Measurements from ENCODE around the gene AKIRIN1. TPM values are rescaled to one million over a fixed set of nuclear protein-coding genes. Genes with fewer than 3 reads are reported as not detected.
"Not testable (repeated sequence)": the region's sequence is repeated elsewhere in the genome, so short reads cannot be mapped to it uniquely, and the experiment has no call there.

The AKIRIN1 gene
- total and polyA plus RNA-seq, 4 donors: 14.6 to 42.8 (median 31.7) TPM

- H3K9me3 ChIP-seq (ENCODE audit: control insufficient read depth in 4 of 4, insufficient read depth in 3 of 4, low read length in 3 of 4): no peaks in the 10 kb centered on the region
- TF ChIP-seq CTCF (IDR thresholded peaks at IDR 0.05; ENCODE audit: control extremely low read depth, extremely low read depth): no peak
- no peak overlapping the region for H3K27ac ChIP-seq (ENCODE audit: low read depth in 1 of 2, low read length in 1 of 2)
- ATAC-seq (ENCODE audit: insufficient read depth, low FRiP score): no peak
- WGBS, 2 donors: 81 to 83% methylated on average over 2 of the region's 2 CpGs
- no peaks in the 10 kb centered on the region for H3K27me3 ChIP-seq (ENCODE audit: control insufficient read depth in 3 of 3, insufficient read depth in 3 of 3, low read length in 2 of 3)
- no peak for DNase-seq
- peaks cover 18 to 57% (median 29%) of the 10 kb centered on the region in 4 donors for H3K36me3 ChIP-seq (ENCODE audit: control insufficient read depth in 4 of 4, insufficient read depth in 4 of 4, low read length in 4 of 4)
- H3K4me1 ChIP-seq (ENCODE audit: control insufficient read depth in 5 of 5, insufficient read depth in 5 of 5, low read length in 5 of 5): peaks cover 0 to 12% (median 0%) of the 10 kb centered on the region in 5 donors
- H3K4me3 ChIP-seq: no peak overlapping the region
- no peak overlapping the region for H3K9ac ChIP-seq (ENCODE audit: insufficient read depth in 1 of 2, low read length in 2 of 2)
Measured at GRCh38 chr1:39006287-39006686, 15.2 kb downstream of the AKIRIN1 start.

DNA sequence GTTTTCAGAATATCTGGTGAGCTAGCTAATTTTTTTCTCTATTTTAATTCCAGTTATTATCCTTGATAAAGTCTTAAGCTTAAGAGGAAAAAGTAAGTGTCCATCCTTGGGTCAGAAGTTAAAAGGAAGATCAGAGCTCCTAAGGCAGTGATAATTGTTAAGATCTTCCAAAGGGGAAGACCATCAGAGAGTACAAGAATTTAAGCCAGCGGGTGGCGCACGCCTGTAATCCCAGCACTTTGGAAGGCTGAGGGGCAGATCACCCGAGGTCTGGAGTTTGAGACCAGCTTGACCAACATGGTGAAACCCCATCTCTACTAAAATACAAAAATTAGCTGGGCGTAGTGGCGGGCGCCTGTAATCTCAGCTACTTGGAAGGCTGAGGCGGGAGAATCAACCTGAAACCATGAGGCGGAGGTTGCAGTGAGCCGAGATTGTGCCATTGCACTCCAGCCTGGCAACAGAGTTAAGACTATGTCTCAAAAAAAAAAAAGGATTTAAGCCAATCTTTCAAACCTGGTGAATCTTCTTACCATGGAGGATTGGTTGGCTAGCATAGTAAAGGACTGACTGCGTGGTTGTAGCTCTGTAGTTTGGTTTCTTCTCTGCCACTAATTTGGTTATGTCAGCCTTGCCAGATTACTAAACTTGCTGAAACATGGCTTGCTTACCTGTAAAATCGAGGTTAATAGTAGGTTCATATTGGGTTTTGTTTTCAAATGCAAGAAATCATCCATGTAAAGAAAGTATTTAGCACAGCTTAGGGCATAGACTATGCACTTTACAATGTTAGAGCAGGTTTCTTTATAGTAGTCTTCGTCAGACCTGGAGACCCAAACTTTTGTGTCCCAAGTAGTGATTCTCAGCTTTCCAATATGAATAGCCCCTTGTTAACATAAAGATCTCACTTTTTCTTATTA, 15.9 kb downstream of the AKIRIN1 start:
- H3K27me3 ChIP-seq (ENCODE audit: control insufficient read depth in 3 of 3, insufficient read depth in 3 of 3, low read length in 2 of 3): no peaks in the 10 kb centered on the region
- H3K4me3 ChIP-seq: no peak overlapping the region
- DNase-seq (no peak), ATAC-seq (ENCODE audit: insufficient read depth, low FRiP score) (no peak)
- 94 to 96% methylated on average over 13 of the region's 13 CpGs for WGBS, 2 donors
- no peak overlapping the region for H3K27ac ChIP-seq (ENCODE audit: low read depth in 1 of 2, low read length in 1 of 2)
- H3K9me3 ChIP-seq (ENCODE audit: control insufficient read depth in 4 of 4, insufficient read depth in 3 of 4, low read length in 3 of 4): no peaks in the 10 kb centered on the region
- no peak for TF ChIP-seq CTCF (IDR thresholded peaks at IDR 0.05; ENCODE audit: control extremely low read depth, extremely low read depth)
- peaks cover 0 to 11% (median 0%) of the 10 kb centered on the region in 5 donors for H3K4me1 ChIP-seq (ENCODE audit: control insufficient read depth in 5 of 5, insufficient read depth in 5 of 5, low read length in 5 of 5)
- no peak overlapping the region for H3K9ac ChIP-seq (ENCODE audit: insufficient read depth in 1 of 2, low read length in 2 of 2)
- H3K36me3 ChIP-seq (ENCODE audit: control insufficient read depth in 4 of 4, insufficient read depth in 4 of 4, low read length in 4 of 4): peaks cover 13 to 51% (median 24%) of the 10 kb centered on the region in 4 donors

DNA sequence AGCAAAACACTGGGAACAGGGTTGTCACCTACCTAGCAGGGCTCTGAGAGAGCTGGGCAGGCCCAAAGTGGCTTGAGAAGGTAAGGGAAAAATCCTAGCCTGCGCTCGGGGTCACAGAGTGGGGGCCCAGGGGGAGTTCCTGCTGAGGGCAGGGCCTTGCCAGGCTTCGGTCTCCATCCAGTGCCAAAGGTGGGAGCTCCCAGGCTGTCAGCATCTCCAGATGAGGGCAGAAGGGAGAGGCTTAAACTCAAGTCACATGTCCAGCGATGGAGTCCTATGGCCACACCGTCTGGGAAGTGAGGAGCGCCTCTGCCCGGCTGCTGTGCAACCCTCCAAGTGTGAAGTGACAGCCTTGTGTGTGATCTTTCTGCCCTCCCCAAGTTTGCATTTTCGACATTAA, 23.9 kb downstream of the AKIRIN1 start:
- not testable (repeated sequence) for DNase-seq; H3K36me3 ChIP-seq (ENCODE audit: control insufficient read depth in 4 of 4, insufficient read depth in 4 of 4, low read length in 4 of 4); H3K27ac ChIP-seq (ENCODE audit: low read depth in 1 of 2, low read length in 1 of 2); ATAC-seq (ENCODE audit: insufficient read depth, low FRiP score); H3K27me3 ChIP-seq (ENCODE audit: control insufficient read depth in 3 of 3, insufficient read depth in 3 of 3, low read length in 2 of 3); H3K4me1 ChIP-seq (ENCODE audit: control insufficient read depth in 5 of 5, insufficient read depth in 5 of 5, low read length in 5 of 5); H3K9ac ChIP-seq (ENCODE audit: insufficient read depth in 1 of 2, low read length in 2 of 2); H3K4me3 ChIP-seq; H3K9me3 ChIP-seq (ENCODE audit: control insufficient read depth in 4 of 4, insufficient read depth in 3 of 4, low read length in 3 of 4)
- 87 to 90% methylated on average over 8 of the region's 8 CpGs for WGBS, 2 donors

DNA sequence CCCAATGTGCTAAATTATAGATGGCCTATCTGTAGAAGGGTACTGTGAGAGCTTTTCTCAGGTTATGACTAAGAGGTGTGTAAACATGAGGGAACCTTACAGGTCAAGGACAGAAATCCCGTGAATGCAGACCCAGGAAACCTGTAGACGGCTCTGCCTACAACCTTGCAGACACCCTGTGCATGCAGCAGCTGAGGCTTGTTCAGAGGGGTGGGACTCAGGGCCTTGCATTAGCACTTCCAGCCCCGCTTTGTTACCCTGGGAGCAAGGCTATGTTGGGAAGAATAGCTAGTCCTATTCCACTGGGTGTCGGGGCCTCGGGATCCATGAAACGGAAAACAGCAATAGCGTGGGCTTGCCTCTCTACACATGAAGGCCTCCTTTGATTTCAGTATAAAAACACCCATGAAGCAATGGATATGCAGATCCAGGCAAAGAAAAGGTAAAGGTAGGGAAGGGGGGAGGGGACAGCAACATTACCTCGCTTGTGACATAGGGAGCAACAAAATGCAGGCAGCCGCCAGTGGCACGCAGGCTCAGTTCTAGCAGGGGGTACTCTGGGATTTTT, 25.6 kb downstream of the AKIRIN1 start:
- ATAC-seq (ENCODE audit: insufficient read depth, low FRiP score) (no peak), DNase-seq (no peak)
- no peak for TF ChIP-seq CTCF (IDR thresholded peaks at IDR 0.05; ENCODE audit: control extremely low read depth, extremely low read depth)
- H3K9ac ChIP-seq (ENCODE audit: insufficient read depth in 1 of 2, low read length in 2 of 2): no peak overlapping the region
- H3K4me3 ChIP-seq: no peak overlapping the region
- H3K27ac ChIP-seq (ENCODE audit: low read depth in 1 of 2, low read length in 1 of 2): no peak overlapping the region
- peaks cover 0 to 5% (median 3%) of the 10 kb centered on the region in 4 donors for H3K36me3 ChIP-seq (ENCODE audit: control insufficient read depth in 4 of 4, insufficient read depth in 4 of 4, low read length in 4 of 4)
- H3K4me1 ChIP-seq (ENCODE audit: control insufficient read depth in 5 of 5, insufficient read depth in 5 of 5, low read length in 5 of 5): peaks cover 0 to 1% (median 0%) of the 10 kb centered on the region in 5 donors
- no peaks in the 10 kb centered on the region for H3K27me3 ChIP-seq (ENCODE audit: control insufficient read depth in 3 of 3, insufficient read depth in 3 of 3, low read length in 2 of 3)
- WGBS, 2 donors: 81 to 87% methylated on average over 10 of the region's 10 CpGs
- no peaks in the 10 kb centered on the region for H3K9me3 ChIP-seq (ENCODE audit: control insufficient read depth in 4 of 4, insufficient read depth in 3 of 4, low read length in 3 of 4)

Measured in lung (tissue), 12 donors.